ENCODE results near the gene AOC1.

DNA sequence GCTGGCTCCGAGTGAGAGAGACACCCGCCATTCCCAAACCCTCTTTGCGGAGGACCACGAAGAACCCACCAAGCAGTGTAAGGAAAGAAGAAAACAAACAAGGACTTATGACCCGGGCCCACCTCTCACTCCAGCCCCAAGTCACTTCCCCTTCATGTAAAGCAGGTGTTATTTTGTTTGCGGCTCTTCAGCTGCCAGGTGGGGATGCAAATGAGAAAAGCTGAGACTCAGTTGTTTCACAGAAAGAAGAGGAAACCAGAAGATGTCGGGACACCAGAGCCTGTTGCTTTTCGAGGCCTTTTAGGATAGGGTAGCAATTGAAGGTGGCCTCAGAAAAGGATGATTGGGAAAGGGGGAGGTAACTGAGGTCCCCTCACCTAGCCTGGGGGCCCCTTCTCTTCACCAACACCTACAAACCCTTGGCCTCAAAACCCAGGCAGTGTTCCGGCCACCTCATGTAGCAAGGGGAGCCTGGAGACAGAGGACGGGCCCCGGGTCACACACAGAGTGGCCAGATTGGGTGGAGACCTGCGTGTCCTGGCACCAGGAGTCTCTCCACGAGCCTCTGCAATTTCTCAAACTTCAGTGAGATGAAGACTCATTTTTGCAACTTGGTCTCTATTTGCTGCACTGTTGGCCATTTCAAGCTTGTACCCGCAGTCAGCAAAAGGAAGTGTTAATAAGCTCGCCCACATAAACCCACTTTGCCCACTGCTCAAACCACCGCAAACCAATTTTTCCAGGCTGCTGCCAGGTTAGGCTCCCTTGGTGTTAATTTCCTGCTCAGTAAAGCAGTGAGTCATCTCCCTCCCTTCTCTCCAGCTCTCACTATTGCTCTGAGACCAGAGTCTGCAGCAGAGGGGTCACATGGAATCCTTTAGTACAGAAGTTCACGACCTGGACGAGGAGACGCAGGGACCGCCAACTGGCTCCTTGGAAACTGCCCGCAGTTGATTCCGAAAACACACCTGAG lies 45.5 kb downstream of the AOC1 start:
- TF ChIP-seq, protein P1, sequence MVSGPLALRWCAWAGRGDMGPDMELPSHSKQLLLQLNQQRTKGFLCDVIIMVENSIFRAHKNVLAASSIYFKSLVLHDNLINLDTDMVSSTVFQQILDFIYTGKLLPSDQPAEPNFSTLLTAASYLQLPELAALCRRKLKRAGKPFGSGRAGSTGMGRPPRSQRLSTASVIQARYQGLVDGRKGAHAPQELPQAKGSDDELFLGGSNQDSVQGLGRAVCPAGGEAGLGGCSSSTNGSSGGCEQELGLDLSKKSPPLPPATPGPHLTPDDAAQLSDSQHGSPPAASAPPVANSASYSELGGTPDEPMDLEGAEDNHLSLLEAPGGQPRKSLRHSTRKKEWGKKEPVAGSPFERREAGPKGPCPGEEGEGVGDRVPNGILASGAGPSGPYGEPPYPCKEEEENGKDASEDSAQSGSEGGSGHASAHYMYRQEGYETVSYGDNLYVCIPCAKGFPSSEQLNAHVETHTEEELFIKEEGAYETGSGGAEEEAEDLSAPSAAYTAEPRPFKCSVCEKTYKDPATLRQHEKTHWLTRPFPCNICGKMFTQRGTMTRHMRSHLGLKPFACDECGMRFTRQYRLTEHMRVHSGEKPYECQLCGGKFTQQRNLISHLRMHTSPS (CRISPR knock-in tag; IDR thresholded peaks at IDR 0.05; ENCODE audit: low read depth), result no peak
- TF ChIP-seq ZKSCAN1 (IDR thresholded peaks at IDR 0.05; ENCODE audit: low read length), result no peak
- no peak for TF ChIP-seq ZNF570 (CRISPR knock-in tag; IDR thresholded peaks at IDR 0.05; ENCODE audit: borderline replicate concordance)
- TF ChIP-seq, protein P2, sequence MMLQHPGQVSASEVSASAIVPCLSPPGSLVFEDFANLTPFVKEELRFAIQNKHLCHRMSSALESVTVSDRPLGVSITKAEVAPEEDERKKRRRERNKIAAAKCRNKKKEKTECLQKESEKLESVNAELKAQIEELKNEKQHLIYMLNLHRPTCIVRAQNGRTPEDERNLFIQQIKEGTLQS (CRISPR knock-in tag; IDR thresholded peaks at IDR 0.05), result no peak
- TF ChIP-seq, protein P3, sequence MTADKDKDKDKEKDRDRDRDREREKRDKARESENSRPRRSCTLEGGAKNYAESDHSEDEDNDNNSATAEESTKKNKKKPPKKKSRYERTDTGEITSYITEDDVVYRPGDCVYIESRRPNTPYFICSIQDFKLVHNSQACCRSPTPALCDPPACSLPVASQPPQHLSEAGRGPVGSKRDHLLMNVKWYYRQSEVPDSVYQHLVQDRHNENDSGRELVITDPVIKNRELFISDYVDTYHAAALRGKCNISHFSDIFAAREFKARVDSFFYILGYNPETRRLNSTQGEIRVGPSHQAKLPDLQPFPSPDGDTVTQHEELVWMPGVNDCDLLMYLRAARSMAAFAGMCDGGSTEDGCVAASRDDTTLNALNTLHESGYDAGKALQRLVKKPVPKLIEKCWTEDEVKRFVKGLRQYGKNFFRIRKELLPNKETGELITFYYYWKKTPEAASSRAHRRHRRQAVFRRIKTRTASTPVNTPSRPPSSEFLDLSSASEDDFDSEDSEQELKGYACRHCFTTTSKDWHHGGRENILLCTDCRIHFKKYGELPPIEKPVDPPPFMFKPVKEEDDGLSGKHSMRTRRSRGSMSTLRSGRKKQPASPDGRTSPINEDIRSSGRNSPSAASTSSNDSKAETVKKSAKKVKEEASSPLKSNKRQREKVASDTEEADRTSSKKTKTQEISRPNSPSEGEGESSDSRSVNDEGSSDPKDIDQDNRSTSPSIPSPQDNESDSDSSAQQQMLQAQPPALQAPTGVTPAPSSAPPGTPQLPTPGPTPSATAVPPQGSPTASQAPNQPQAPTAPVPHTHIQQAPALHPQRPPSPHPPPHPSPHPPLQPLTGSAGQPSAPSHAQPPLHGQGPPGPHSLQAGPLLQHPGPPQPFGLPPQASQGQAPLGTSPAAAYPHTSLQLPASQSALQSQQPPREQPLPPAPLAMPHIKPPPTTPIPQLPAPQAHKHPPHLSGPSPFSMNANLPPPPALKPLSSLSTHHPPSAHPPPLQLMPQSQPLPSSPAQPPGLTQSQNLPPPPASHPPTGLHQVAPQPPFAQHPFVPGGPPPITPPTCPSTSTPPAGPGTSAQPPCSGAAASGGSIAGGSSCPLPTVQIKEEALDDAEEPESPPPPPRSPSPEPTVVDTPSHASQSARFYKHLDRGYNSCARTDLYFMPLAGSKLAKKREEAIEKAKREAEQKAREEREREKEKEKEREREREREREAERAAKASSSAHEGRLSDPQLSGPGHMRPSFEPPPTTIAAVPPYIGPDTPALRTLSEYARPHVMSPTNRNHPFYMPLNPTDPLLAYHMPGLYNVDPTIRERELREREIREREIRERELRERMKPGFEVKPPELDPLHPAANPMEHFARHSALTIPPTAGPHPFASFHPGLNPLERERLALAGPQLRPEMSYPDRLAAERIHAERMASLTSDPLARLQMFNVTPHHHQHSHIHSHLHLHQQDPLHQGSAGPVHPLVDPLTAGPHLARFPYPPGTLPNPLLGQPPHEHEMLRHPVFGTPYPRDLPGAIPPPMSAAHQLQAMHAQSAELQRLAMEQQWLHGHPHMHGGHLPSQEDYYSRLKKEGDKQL (CRISPR knock-in tag; IDR thresholded peaks at IDR 0.05; ENCODE audit: low read depth), result no peak
- TF ChIP-seq, protein P4, sequence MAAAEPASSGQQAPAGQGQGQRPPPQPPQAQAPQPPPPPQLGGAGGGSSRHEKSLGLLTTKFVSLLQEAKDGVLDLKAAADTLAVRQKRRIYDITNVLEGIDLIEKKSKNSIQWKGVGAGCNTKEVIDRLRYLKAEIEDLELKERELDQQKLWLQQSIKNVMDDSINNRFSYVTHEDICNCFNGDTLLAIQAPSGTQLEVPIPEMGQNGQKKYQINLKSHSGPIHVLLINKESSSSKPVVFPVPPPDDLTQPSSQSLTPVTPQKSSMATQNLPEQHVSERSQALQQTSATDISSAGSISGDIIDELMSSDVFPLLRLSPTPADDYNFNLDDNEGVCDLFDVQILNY (CRISPR knock-in tag; conservative IDR thresholded peaks at IDR 0.05), result no peak
- TF ChIP-seq PHF5A (CRISPR knock-in tag; IDR thresholded peaks at IDR 0.05; ENCODE audit: low read depth, unreplicated experiment), result no peak
- no peak for TF ChIP-seq RBFOX2 (IDR thresholded peaks at IDR 0.05; ENCODE audit: low read depth, low read length)
- TF ChIP-seq GTF2F1 (IDR thresholded peaks at IDR 0.05; ENCODE audit: low read length), result no peak
- TF ChIP-seq DPF2 (CRISPR knock-in tag; IDR thresholded peaks at IDR 0.05; ENCODE audit: borderline replicate concordance, low read depth), result no peak

Measured in HepG2 (cell line).